Panc1 (cell line): Measurements from ENCODE around the gene TGM6. TPM values are rescaled to one million over a fixed set of nuclear protein-coding genes. Genes with fewer than 3 reads are reported as not detected.

Experiments used
- ATAC-seq: fragments of 200-7000 bp; cut with Tn5 transposase; 2 replicates; pipeline ENCODE4 v1.9.1; 2020; ENCODE audit warnings: mild to moderate bottlenecking, moderate library complexity
- BruUV-seq: library from RNA; stranded (reverse); fragments of 400-500 nt; replicated peaks from 2 replicates; lab custom pipeline; 2021; lab: Mats Ljungman, UMichigan
- CTCF ChIA-PET: fragments of 300-600 bp; sonication (Branson Sonifier 250); formaldehyde crosslinking; loops from one replicate; lab custom pipeline; 2022; ENCODE audit warnings: antibody characterized with exemption; lab: Charles Lee
- POLR2A ChIA-PET: fragments of 300-600 bp; sonication (Branson Sonifier 250); formaldehyde crosslinking; loops from one replicate; lab custom pipeline; 2022; ENCODE audit warnings: antibody characterized with exemption; lab: Charles Lee
- DNase-seq: peaks from one replicate; pipeline ENCODE4 v3.0.0-alpha.2; 2010; ENCODE audit warnings: low read depth, low spot score
- H3K27ac ChIP-seq: 2 replicates; pipeline ENCODE4 v1.5.1; 2011; ENCODE audit warnings: mild to moderate bottlenecking, low read length, inconsistent platforms
- H3K27me3 ChIP-seq: fragments of 200-500 bp; sonication (Bioruptor generic); 2 replicates; pipeline ENCODE4 v1.6.0; 2014; ENCODE audit warnings: low read length, inconsistent platforms; ENCODE audit not compliant: control insufficient read depth, insufficient read depth
- H3K36me3 ChIP-seq: fragments of 200-500 bp; sonication (Bioruptor generic); 2 replicates; pipeline ENCODE4 v1.5.1; 2014; ENCODE audit warnings: inconsistent platforms, mild to moderate bottlenecking, low read length, moderate library complexity; ENCODE audit not compliant: control insufficient read depth, insufficient read depth
- H3K4me1 ChIP-seq: 2 replicates; pipeline ENCODE4 v1.5.1; 2011; ENCODE audit warnings: inconsistent platforms, mild to moderate bottlenecking, low read length, moderate library complexity; ENCODE audit not compliant: control insufficient read depth, insufficient read depth
- H3K4me3 ChIP-seq, 2 experiments: 2 replicates each; pipeline ENCODE4 v1.5.1; 2011 to 2012; ENCODE audit warnings: low read depth in 2 of 2, low read length in 2 of 2, mild to moderate bottlenecking in 2 of 2, inconsistent platforms in 1 of 2, moderate library complexity in 1 of 2
- H3K9me3 ChIP-seq: fragments of 200-500 bp; sonication (Bioruptor generic); 2 replicates; pipeline ENCODE4 v1.5.1; 2014; ENCODE audit warnings: low read depth, mild to moderate bottlenecking, inconsistent platforms, low read length, moderate library complexity; ENCODE audit not compliant: control insufficient read depth, insufficient read depth
- POLR2AphosphoS5 ChIP-seq: IDR thresholded peaks from 2 replicates; pipeline ENCODE4 v1.6.1; 2012; ENCODE audit warnings: mild to moderate bottlenecking, low read depth, low read length, moderate library complexity
- in situ Hi-C: cut with HindIII; loops from 2 replicates; pipeline ENCODE4 v1.10.0; 2016; ENCODE audit warnings: low sequenced_read_pairs, low pct_unique_long_range_greater_than_20kb
- intact Hi-C: fragments of 100-400 bp; cut with micrococcal nuclease; formaldehyde crosslinking; loops from one replicate; pipeline ENCODE4 v1.10.0; 2022; ENCODE audit not compliant: unreplicated experiment
- total RNA-seq: library from RNA; stranded (reverse); gene quantifications from one replicate; pipeline ENCODE4 v1.2.1, GENCODE V29; 2021; ENCODE audit not compliant: unreplicated experiment

Gene TGM6
- total RNA-seq, 1 experiment from 2014 or later, result not detected

DNA sequence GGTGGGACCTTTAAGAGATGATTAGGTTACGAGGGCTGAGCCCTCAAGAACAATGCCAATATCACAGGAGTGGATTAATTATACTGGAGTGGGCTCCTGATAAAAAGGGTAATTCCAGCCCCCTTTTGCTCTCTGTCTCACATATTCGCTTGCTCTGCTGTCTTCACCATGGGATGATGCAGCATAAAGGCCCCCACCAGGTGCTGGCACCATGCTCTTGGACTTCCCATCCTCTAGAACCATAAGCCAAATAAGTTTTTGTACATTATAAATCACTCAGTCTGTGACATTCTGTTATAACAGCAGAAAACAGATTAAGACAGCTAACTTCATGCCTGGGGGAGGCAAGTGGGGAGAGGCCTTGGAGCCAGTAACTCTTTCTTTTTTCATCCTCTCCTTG lies 99.7 kb downstream of the TGM6 start:
- no peaks in the 10 kb centered on the region for H3K27me3 ChIP-seq
- ATAC-seq (no peak), DNase-seq (no peak)
- no TSS peak for BruUV-seq
- ChIA-PET POLR2A (no interaction called here), CTCF (no interaction called here)
- no peak overlapping the region for H3K4me3 ChIP-seq
- TF ChIP-seq POLR2AphosphoS5, result no peak
- in situ Hi-C loops (no loop called here), intact Hi-C loops (no loop called here)
- no peaks in the 10 kb centered on the region for H3K4me1 ChIP-seq
- no peaks in the 10 kb centered on the region for H3K9me3 ChIP-seq
- peaks cover 2% of the 10 kb centered on the region for H3K36me3 ChIP-seq
- no peak overlapping the region for H3K27ac ChIP-seq

Other genes with a start within 250 kb of the TGM6 start
- not detected for gene TGM3, start 84.9 kb upstream of the TGM6 start, total RNA-seq
- gene SNRPB, start 89.9 kb downstream of the TGM6 start, total RNA-seq, result 393 TPM
- 13.4 TPM for gene ZNF343, start 128.0 kb downstream of the TGM6 start, total RNA-seq
- gene TMC2, start 155.7 kb downstream of the TGM6 start, total RNA-seq, result not detected